ENCODE data around the gene SLC38A11.
"Not testable (repeated sequence)": the region's sequence is repeated elsewhere in the genome, so short reads cannot be mapped to it uniquely, and the experiment has no call there.

GRCh38 chr2:164991361-164992092 is 36.2 kb upstream of the SLC38A11 start:
- not testable (repeated sequence) for TF ChIP-seq CTCF (conservative IDR thresholded peaks at IDR 0.05); EZH2 (IDR thresholded peaks at IDR 0.05; ENCODE audit: low read depth)

All from PC-9 (cell line).